ENCODE results near the gene GNPTAB. TPM values are rescaled to one million over a fixed set of nuclear protein-coding genes. Genes with fewer than 3 reads are reported as not detected.

GNPTAB gene
- total RNA-seq, 4 donors from 2014 or later = 10.7 to 30.3 (median 16.2) TPM

GRCh38 chr12:101732318-101732717 is 98.4 kb downstream of the GNPTAB start:
- DNase-seq = no peak

GRCh38 chr12:101729842-101730241 is 100.9 kb downstream of the GNPTAB start:
- TF ChIP-seq, protein P1, sequence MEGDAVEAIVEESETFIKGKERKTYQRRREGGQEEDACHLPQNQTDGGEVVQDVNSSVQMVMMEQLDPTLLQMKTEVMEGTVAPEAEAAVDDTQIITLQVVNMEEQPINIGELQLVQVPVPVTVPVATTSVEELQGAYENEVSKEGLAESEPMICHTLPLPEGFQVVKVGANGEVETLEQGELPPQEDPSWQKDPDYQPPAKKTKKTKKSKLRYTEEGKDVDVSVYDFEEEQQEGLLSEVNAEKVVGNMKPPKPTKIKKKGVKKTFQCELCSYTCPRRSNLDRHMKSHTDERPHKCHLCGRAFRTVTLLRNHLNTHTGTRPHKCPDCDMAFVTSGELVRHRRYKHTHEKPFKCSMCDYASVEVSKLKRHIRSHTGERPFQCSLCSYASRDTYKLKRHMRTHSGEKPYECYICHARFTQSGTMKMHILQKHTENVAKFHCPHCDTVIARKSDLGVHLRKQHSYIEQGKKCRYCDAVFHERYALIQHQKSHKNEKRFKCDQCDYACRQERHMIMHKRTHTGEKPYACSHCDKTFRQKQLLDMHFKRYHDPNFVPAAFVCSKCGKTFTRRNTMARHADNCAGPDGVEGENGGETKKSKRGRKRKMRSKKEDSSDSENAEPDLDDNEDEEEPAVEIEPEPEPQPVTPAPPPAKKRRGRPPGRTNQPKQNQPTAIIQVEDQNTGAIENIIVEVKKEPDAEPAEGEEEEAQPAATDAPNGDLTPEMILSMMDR (IDR thresholded peaks at IDR 0.05 in 4 of 5, conservative IDR thresholded peaks at IDR 0.05 in 1 of 5) = no peak
- no peak for TF ChIP-seq POLR2A (IDR thresholded peaks at IDR 0.05)
- no peak overlapping the region for H3K27ac ChIP-seq
- no peak overlapping the region for H3K4me3 ChIP-seq
- DNase-seq = no peak
- no peak for ATAC-seq
- in situ Hi-C loops (cut with MboI; ENCODE audit: low sequenced_read_pairs in 4 of 4) = no loop called here
- H3K4me1 ChIP-seq = no peaks in the 10 kb centered on the region
- no peaks in the 10 kb centered on the region for H3K9me3 ChIP-seq
- intact Hi-C loops (cut with DNase I; ENCODE audit: low total_unique reads) = no loop called here
- peaks cover 0 to 80% of the 10 kb centered on the region in 2 donors for H3K36me3 ChIP-seq
- H3K27me3 ChIP-seq = no peaks in the 10 kb centered on the region

More at GRCh38 chr12:101732318-101732717, 98.4 kb downstream of the GNPTAB start:
- Histone ChIP-seq H3K36me3 (peaks cover 0 to 64% of the 10 kb centered on the region in 2 donors), H3K9me3 (no peaks in the 10 kb centered on the region), H3K4me1 (no peaks in the 10 kb centered on the region), H3K4me3 (no peak overlapping the region), H3K27ac (no peak overlapping the region), H3K27me3 (no peaks in the 10 kb centered on the region)
- intact Hi-C loops (cut with DNase I; ENCODE audit: low total_unique reads) = no loop called here
- in situ Hi-C loops (cut with MboI; ENCODE audit: low sequenced_read_pairs in 4 of 4) = no loop called here
- ATAC-seq = no peak
- TF ChIP-seq POLR2A (IDR thresholded peaks at IDR 0.05) = no peak
- TF ChIP-seq, protein P1 (IDR thresholded peaks at IDR 0.05 in 4 of 5, conservative IDR thresholded peaks at IDR 0.05 in 1 of 5) = no peak

DNA sequence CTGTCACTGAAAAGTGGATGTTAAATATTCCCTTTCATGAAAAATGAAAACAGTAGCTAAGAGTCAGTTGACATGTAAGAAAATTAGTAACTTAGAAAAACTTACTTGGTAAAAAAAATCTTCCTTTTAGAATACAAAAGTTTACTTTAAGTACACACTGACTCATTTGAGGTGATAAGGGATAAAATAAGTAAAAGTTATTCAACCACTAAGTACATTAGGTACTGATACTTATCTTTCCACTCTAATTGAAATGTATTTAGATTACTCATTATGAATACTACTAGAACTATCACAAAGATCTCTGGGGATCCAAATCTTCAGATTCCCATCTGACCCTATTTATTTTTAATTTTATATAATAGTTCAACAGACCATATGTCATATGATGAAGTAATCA is 103.7 kb downstream of the GNPTAB start:
- TF ChIP-seq POLR2A (IDR thresholded peaks at IDR 0.05) = no peak
- TF ChIP-seq, protein P1 (IDR thresholded peaks at IDR 0.05 in 4 of 5, conservative IDR thresholded peaks at IDR 0.05 in 1 of 5) = no peak
- Histone ChIP-seq H3K9me3 (no peaks in the 10 kb centered on the region), H3K27me3 (no peaks in the 10 kb centered on the region), H3K36me3 (peaks cover 0 to 72% of the 10 kb centered on the region in 2 donors), H3K27ac (no peak overlapping the region), H3K4me1 (no peaks in the 10 kb centered on the region), H3K4me3 (no peak overlapping the region)
- in situ Hi-C loops (cut with MboI; ENCODE audit: low sequenced_read_pairs in 4 of 4) (no loop called here), intact Hi-C loops (cut with DNase I; ENCODE audit: low total_unique reads) (no loop called here)
- ATAC-seq = no peak
- DNase-seq = no peak

- TF ChIP-seq, protein P1 (IDR thresholded peaks at IDR 0.05 in 4 of 5, conservative IDR thresholded peaks at IDR 0.05 in 1 of 5) = no peak
- TF ChIP-seq POLR2A (IDR thresholded peaks at IDR 0.05) = no peak
- no peak overlapping the region for H3K4me3 ChIP-seq
- in situ Hi-C loops (cut with MboI; ENCODE audit: low sequenced_read_pairs in 4 of 4) (no loop called here), intact Hi-C loops (cut with DNase I; ENCODE audit: low total_unique reads) (no loop called here)
- H3K27me3 ChIP-seq = no peaks in the 10 kb centered on the region
- peaks cover 0 to 28% of the 10 kb centered on the region in 2 donors for H3K36me3 ChIP-seq
- no peaks in the 10 kb centered on the region for H3K4me1 ChIP-seq
- no peak for DNase-seq
- no peak overlapping the region for H3K27ac ChIP-seq
- H3K9me3 ChIP-seq = no peaks in the 10 kb centered on the region
- ATAC-seq = no peak
These were observed 108.4 kb downstream of the GNPTAB start for GRCh38 chr12:101722392-101722791.

- Histone ChIP-seq H3K27ac (no peak overlapping the region), H3K4me1 (no peaks in the 10 kb centered on the region), H3K4me3 (no peak overlapping the region), H3K27me3 (no peaks in the 10 kb centered on the region), H3K36me3 (peaks cover 0 to 6% of the 10 kb centered on the region in 2 donors), H3K9me3 (no peaks in the 10 kb centered on the region)
- in situ Hi-C loops (cut with MboI; ENCODE audit: low sequenced_read_pairs in 4 of 4) (no loop called here), intact Hi-C loops (cut with DNase I; ENCODE audit: low total_unique reads) (no loop called here)
- DNase-seq (no peak), ATAC-seq (no peak)
- no peak for TF ChIP-seq POLR2A (IDR thresholded peaks at IDR 0.05)
- TF ChIP-seq, protein P1 (IDR thresholded peaks at IDR 0.05 in 4 of 5, conservative IDR thresholded peaks at IDR 0.05 in 1 of 5) = no peak
These were observed 110.6 kb downstream of the GNPTAB start for GRCh38 chr12:101720118-101720517.

All from gastrocnemius medialis (tissue), 4 donors.